Mesodermal cell (in vitro differentiated cells): Measurements from ENCODE around the gene EZH2.

ENCODE experiments used
- H3K27ac ChIP-seq: 2 replicates; pipeline ENCODE4 v1.7.0; 2013; ENCODE audit warnings: mild to moderate bottlenecking, low read depth, low read length, moderate library complexity; ENCODE audit not compliant: severe bottlenecking
- H3K36me3 ChIP-seq: 2 replicates; pipeline ENCODE4 v1.7.1; 2013; ENCODE audit warnings: mild to moderate bottlenecking, low read length, moderate library complexity; ENCODE audit not compliant: control insufficient read depth, insufficient read depth
- H3K4me1 ChIP-seq: one replicate; pipeline ENCODE4 v1.7.1; 2013; ENCODE audit warnings: mild to moderate bottlenecking, low read length; ENCODE audit not compliant: insufficient read depth, control insufficient read depth, poor library complexity, severe bottlenecking
- H3K4me3 ChIP-seq: 2 replicates; pipeline ENCODE4 v1.7.0; 2013; ENCODE audit warnings: low read length, control low read depth, mild to moderate bottlenecking; ENCODE audit not compliant: insufficient read depth, poor library complexity, severe bottlenecking; ENCODE audit errors: extremely low read depth
- H3K9me3 ChIP-seq: 2 replicates; pipeline ENCODE4 v1.7.1; 2013; ENCODE audit warnings: mild to moderate bottlenecking, low read length, moderate library complexity; ENCODE audit not compliant: control insufficient read depth
- WGBS, 2 experiments: methylation state at CpG; one replicate each; pipeline ENCODE4 v1.1.5; 2013; ENCODE audit warnings: missing lambda C conversion rate in 2 of 2; ENCODE audit not compliant: insufficient coverage in 2 of 2; 5-methylcytosine and 5-hydroxymethylcytosine counted together

Gene EZH2

GRCh38 chr7:148901178-148901577, 17.1 kb upstream of the EZH2 start:
- Histone ChIP-seq H3K27ac (no peak overlapping the region), H3K36me3 (no peaks in the 10 kb centered on the region), H3K9me3 (no peaks in the 10 kb centered on the region), H3K4me1 (no peaks in the 10 kb centered on the region), H3K4me3 (no peak overlapping the region)
- WGBS, 2 experiments, result 83 to 90% methylated on average over 2 to 3 of the region's 3 CpGs

GRCh38 chr7:148898845-148899484, 14.9 kb upstream of the EZH2 start:
- H3K4me1 ChIP-seq, result no peaks in the 10 kb centered on the region
- 59% methylated on average over 5 of the region's 6 CpGs for WGBS, 2 experiments
- no peaks in the 10 kb centered on the region for H3K9me3 ChIP-seq
- H3K36me3 ChIP-seq, result no peaks in the 10 kb centered on the region
- no peak overlapping the region for H3K4me3 ChIP-seq
- no peak overlapping the region for H3K27ac ChIP-seq

GRCh38 chr7:148894591-148894990, 10.5 kb upstream of the EZH2 start:
- Histone ChIP-seq H3K4me3 (no peak overlapping the region), H3K4me1 (no peaks in the 10 kb centered on the region), H3K9me3 (no peaks in the 10 kb centered on the region), H3K27ac (no peak overlapping the region), H3K36me3 (no peaks in the 10 kb centered on the region)
- no CpG with 5 or more reads among the region's 2 CpGs for WGBS, 2 experiments

- no CpG with 5 or more reads among the region's 2 CpGs for WGBS, 2 experiments
- Histone ChIP-seq H3K36me3 (no peaks in the 10 kb centered on the region), H3K9me3 (no peaks in the 10 kb centered on the region), H3K4me3 (no peak overlapping the region), H3K27ac (no peak overlapping the region), H3K4me1 (no peaks in the 10 kb centered on the region)
Observed at GRCh38 chr7:148893071-148893470, 9.0 kb upstream of the EZH2 start.

GRCh38 chr7:148888300-148888699, 4.2 kb upstream of the EZH2 start:
- no peak overlapping the region for H3K4me3 ChIP-seq
- no peak overlapping the region for H3K27ac ChIP-seq
- H3K4me1 ChIP-seq, result no peaks in the 10 kb centered on the region
- H3K9me3 ChIP-seq, result no peaks in the 10 kb centered on the region
- no peaks in the 10 kb centered on the region for H3K36me3 ChIP-seq
- WGBS, 2 experiments, result 87 to 91% methylated on average over 5 to 6 of the region's 7 CpGs

- no peak overlapping the region for H3K4me3 ChIP-seq
- no peaks in the 10 kb centered on the region for H3K36me3 ChIP-seq
- no peak overlapping the region for H3K27ac ChIP-seq
- H3K9me3 ChIP-seq, result no peaks in the 10 kb centered on the region
- WGBS, 2 experiments, result 92% methylated on average over 2 of the region's 4 CpGs; no CpG with 5 or more reads in 1 of the 2 experiments
- H3K4me1 ChIP-seq, result no peaks in the 10 kb centered on the region
Observed at GRCh38 chr7:148886844-148887243, 2.8 kb upstream of the EZH2 start.

GRCh38 chr7:148884299-148885022, 370 bp upstream of the EZH2 start:
- Histone ChIP-seq H3K9me3 (no peaks in the 10 kb centered on the region), H3K4me3 (peak overlapping the region; percentile 83), H3K27ac (peak overlapping the region; percentile 95), H3K4me1 (no peaks in the 10 kb centered on the region), H3K36me3 (no peaks in the 10 kb centered on the region)
- WGBS, 2 experiments, result 0 to 1% methylated on average over 84 to 87 of the region's 101 CpGs

GRCh38 chr7:148883266-148884048, 634 bp downstream of the EZH2 start:
- Histone ChIP-seq H3K27ac (peak overlapping the region; percentile 87), H3K9me3 (no peaks in the 10 kb centered on the region), H3K4me1 (no peaks in the 10 kb centered on the region), H3K4me3 (peak overlapping the region; percentile 83), H3K36me3 (no peaks in the 10 kb centered on the region)
- 0% methylated on average over 66 of the region's 88 CpGs for WGBS, 2 experiments

GRCh38 chr7:148882841-148883265, 1.2 kb downstream of the EZH2 start:
- Histone ChIP-seq H3K4me3 (peak overlapping the region; percentile 83), H3K9me3 (no peaks in the 10 kb centered on the region), H3K36me3 (no peaks in the 10 kb centered on the region), H3K27ac (peak overlapping the region; percentile 36), H3K4me1 (no peaks in the 10 kb centered on the region)
- 2 to 11% methylated on average over 6 to 7 of the region's 12 CpGs for WGBS, 2 experiments

- 89 to 100% methylated on average over 2 to 3 of the region's 5 CpGs for WGBS, 2 experiments
- H3K27ac ChIP-seq, result no peak overlapping the region
- no peaks in the 10 kb centered on the region for H3K36me3 ChIP-seq
- no peaks in the 10 kb centered on the region for H3K4me1 ChIP-seq
- peak overlapping the region; percentile 83 for H3K4me3 ChIP-seq
- no peaks in the 10 kb centered on the region for H3K9me3 ChIP-seq
Observed at GRCh38 chr7:148882192-148882591, 1.9 kb downstream of the EZH2 start.
